Left ventricle myocardium inferior (tissue), 1 donor: ENCODE results near the gene ADAMTSL2. TPM values are rescaled to one million over a fixed set of nuclear protein-coding genes. Genes with fewer than 3 reads are reported as not detected.

Source experiments
- DNase-seq: peaks from one replicate; pipeline ENCODE4 v3.0.0-alpha.2; 2020
- H3K27ac ChIP-seq: fragments of 200-600 bp; replicated peaks from 2 replicates; pipeline ENCODE4 v1.8.0; 2021
- H3K27me3 ChIP-seq: fragments of 200-600 bp; 2 replicates; pipeline ENCODE4 v1.8.0; 2021; ENCODE audit warnings: low read depth
- H3K36me3 ChIP-seq: fragments of 200-600 bp; 2 replicates; pipeline ENCODE4 v1.8.0; 2021
- H3K4me1 ChIP-seq: fragments of 200-600 bp; 2 replicates; pipeline ENCODE4 v1.8.0; 2021
- H3K4me3 ChIP-seq: fragments of 200-600 bp; 2 replicates; pipeline ENCODE4 v1.8.0; 2021; ENCODE audit warnings: mild to moderate bottlenecking, moderate library complexity
- H3K9me3 ChIP-seq: fragments of 200-600 bp; replicated peaks from 2 replicates; pipeline ENCODE4 v1.8.0; 2021
- intact Hi-C: fragments of 100-400 bp; cut with micrococcal nuclease; formaldehyde crosslinking; loops from one replicate; pipeline ENCODE4 v1.11.0; 2022
- total RNA-seq: library from RNA; stranded (reverse); fragmentation: NEBNext Ultra II Directional; extraction: Animal tissue kit (Norgen Biotek cat#: 25700); gene quantifications from one replicate; pipeline ENCODE4 v1.2.1, GENCODE V29; 2021
- TF ChIP-seq, protein P1 (sequence below): fragments of 200-600 bp; IDR thresholded peaks from 2 replicates; pipeline ENCODE4 v1.8.0; 2021; ENCODE audit warnings: antibody characterized with exemption, mild to moderate bottlenecking, borderline replicate concordance
- donor health status: DM: no; HTN: yes; CAD: no; lungs with severe emphysema.

ADAMTSL2 gene
- total RNA-seq, 1 donor from 2014 or later = 6.0 TPM

- Histone ChIP-seq H3K27ac (no peak overlapping the region), H3K27me3 (peaks cover 99% of the 10 kb centered on the region), H3K4me1 (no peaks in the 10 kb centered on the region), H3K4me3 (no peak overlapping the region), H3K9me3 (no peaks in the 10 kb centered on the region), H3K36me3 (no peaks in the 10 kb centered on the region)
- no peak for DNase-seq
- TF ChIP-seq, protein P1, sequence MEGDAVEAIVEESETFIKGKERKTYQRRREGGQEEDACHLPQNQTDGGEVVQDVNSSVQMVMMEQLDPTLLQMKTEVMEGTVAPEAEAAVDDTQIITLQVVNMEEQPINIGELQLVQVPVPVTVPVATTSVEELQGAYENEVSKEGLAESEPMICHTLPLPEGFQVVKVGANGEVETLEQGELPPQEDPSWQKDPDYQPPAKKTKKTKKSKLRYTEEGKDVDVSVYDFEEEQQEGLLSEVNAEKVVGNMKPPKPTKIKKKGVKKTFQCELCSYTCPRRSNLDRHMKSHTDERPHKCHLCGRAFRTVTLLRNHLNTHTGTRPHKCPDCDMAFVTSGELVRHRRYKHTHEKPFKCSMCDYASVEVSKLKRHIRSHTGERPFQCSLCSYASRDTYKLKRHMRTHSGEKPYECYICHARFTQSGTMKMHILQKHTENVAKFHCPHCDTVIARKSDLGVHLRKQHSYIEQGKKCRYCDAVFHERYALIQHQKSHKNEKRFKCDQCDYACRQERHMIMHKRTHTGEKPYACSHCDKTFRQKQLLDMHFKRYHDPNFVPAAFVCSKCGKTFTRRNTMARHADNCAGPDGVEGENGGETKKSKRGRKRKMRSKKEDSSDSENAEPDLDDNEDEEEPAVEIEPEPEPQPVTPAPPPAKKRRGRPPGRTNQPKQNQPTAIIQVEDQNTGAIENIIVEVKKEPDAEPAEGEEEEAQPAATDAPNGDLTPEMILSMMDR = no peak
- intact Hi-C loops = no loop called here
Measured at GRCh38 chr9:133615186-133615585, 80.7 kb downstream of the ADAMTSL2 start.

GRCh38 chr9:133615606-133616188, 81.2 kb downstream of the ADAMTSL2 start:
- Histone ChIP-seq H3K27ac (no peak overlapping the region), H3K27me3 (peaks cover 99% of the 10 kb centered on the region), H3K4me1 (no peaks in the 10 kb centered on the region), H3K36me3 (no peaks in the 10 kb centered on the region), H3K4me3 (no peak overlapping the region), H3K9me3 (no peaks in the 10 kb centered on the region)
- DNase-seq = no peak
- TF ChIP-seq, protein P1 = no peak
- intact Hi-C loops = no loop called here

- no peaks in the 10 kb centered on the region for H3K4me1 ChIP-seq
- TF ChIP-seq, protein P1 = no peak
- no peak overlapping the region for H3K4me3 ChIP-seq
- peaks cover 99% of the 10 kb centered on the region for H3K27me3 ChIP-seq
- intact Hi-C loops = no loop called here
- H3K36me3 ChIP-seq = no peaks in the 10 kb centered on the region
- H3K9me3 ChIP-seq = no peaks in the 10 kb centered on the region
- no peak overlapping the region for H3K27ac ChIP-seq
- DNase-seq = no peak
Measured at GRCh38 chr9:133616643-133617405, 82.3 kb downstream of the ADAMTSL2 start.

- intact Hi-C loops = no loop called here
- TF ChIP-seq, protein P1 = no peak
- peaks cover 99% of the 10 kb centered on the region for H3K27me3 ChIP-seq
Measured at GRCh38 chr9:133618726-133619125, 84.2 kb downstream of the ADAMTSL2 start.

GRCh38 chr9:133619791-133620190, 85.3 kb downstream of the ADAMTSL2 start:
- Histone ChIP-seq H3K27me3 (peaks cover 92% of the 10 kb centered on the region), H3K27ac (no peak overlapping the region), H3K9me3 (no peaks in the 10 kb centered on the region), H3K4me1 (no peaks in the 10 kb centered on the region), H3K4me3 (no peak overlapping the region), H3K36me3 (no peaks in the 10 kb centered on the region)
- no peak for DNase-seq
- TF ChIP-seq, protein P1 = no peak
- intact Hi-C loops = no loop called here

More at GRCh38 chr9:133618726-133619125, 84.2 kb downstream of the ADAMTSL2 start:
- Histone ChIP-seq H3K9me3 (no peaks in the 10 kb centered on the region), H3K4me1 (no peaks in the 10 kb centered on the region), H3K27ac (no peak overlapping the region), H3K4me3 (no peak overlapping the region), H3K36me3 (no peaks in the 10 kb centered on the region)
- DNase-seq = no peak
